Sigmoid colon (tissue), 4 donors: ENCODE results near the gene MPZL1.

Experiments
- CTCF ChIP-seq, 4 experiments: fragments of 450-650 bp in 3 of 4; fragments of 200-600 bp in 1 of 4; IDR thresholded peaks; one replicate each; pipeline ENCODE4 v1.5.1; 2016 to 2019; ENCODE audit warnings: antibody characterized with exemption in 4 of 4, mild to moderate bottlenecking in 3 of 4, moderate library complexity in 2 of 4
- EP300 ChIP-seq, 4 donors: sonication (generic); formaldehyde crosslinking; IDR thresholded peaks; one replicate each; pipeline ENCODE4 v1.6.1; 2017; ENCODE audit warnings: antibody characterized with exemption in 4 of 4
- POLR2A ChIP-seq, 2 donors: fragments of 450-650 bp; IDR thresholded peaks; one replicate each; pipeline ENCODE4 v1.6.1; 2016; ENCODE audit warnings: antibody characterized with exemption in 2 of 2, mild to moderate bottlenecking in 2 of 2, moderate library complexity in 2 of 2
- POLR2AphosphoS5 ChIP-seq, 4 donors: sonication (generic); formaldehyde crosslinking; IDR thresholded peaks; one replicate each; pipeline ENCODE4 v1.6.1; 2017; ENCODE audit warnings: antibody characterized with exemption in 4 of 4

GRCh38 chr1:167820684-167821355 lies 99.0 kb downstream of the MPZL1 start:
- TF ChIP-seq CTCF (IDR thresholded peaks at IDR 0.05) (no peak), POLR2AphosphoS5 (IDR thresholded peaks at IDR 0.05) (no peak), POLR2A (IDR thresholded peaks at IDR 0.05) (no peak), EP300 (IDR thresholded peaks at IDR 0.05) (no peak)
